HepG2 (cell line): ENCODE data around the gene ZNF670. TPM values are rescaled to one million over a fixed set of nuclear protein-coding genes. Genes with fewer than 3 reads are reported as not detected.
A peak's percentile ranks its signal among the peaks of the same experiment; 100 is the strongest.

Experiments
- BRCA1 ChIP-seq: sonication (generic); formaldehyde crosslinking; IDR thresholded peaks from 2 replicates; pipeline ENCODE4 v1.4.0; 2020; ENCODE audit warnings: missing genetic modification reagents
- CHCHD3 ChIP-seq: sonication (generic); formaldehyde crosslinking; IDR thresholded peaks from 2 replicates; pipeline ENCODE4 v1.8.0; 2022; ENCODE audit warnings: mild to moderate bottlenecking, missing genetic modification reagents, moderate library complexity
- DMTF1 ChIP-seq: sonication (generic); formaldehyde crosslinking; IDR thresholded peaks from 2 replicates; pipeline ENCODE4 v1.4.0; 2020; ENCODE audit warnings: mild to moderate bottlenecking, missing genetic modification reagents
- GFI1 ChIP-seq: sonication (generic); formaldehyde crosslinking; IDR thresholded peaks from 2 replicates; pipeline ENCODE4 v1.5.0; 2020; ENCODE audit warnings: missing genetic modification reagents, mild to moderate bottlenecking, borderline replicate concordance
- MBD4 ChIP-seq: IDR thresholded peaks from 2 replicates; pipeline ENCODE4 v1.6.1; 2012; ENCODE audit warnings: low read length, inconsistent platforms, borderline replicate concordance
- NPAS2 ChIP-seq: sonication (generic); formaldehyde crosslinking; IDR thresholded peaks from 2 replicates; pipeline ENCODE4 v1.8.0; 2022; ENCODE audit warnings: mild to moderate bottlenecking, missing genetic modification reagents, borderline replicate concordance
- NR2F2 ChIP-seq: IDR thresholded peaks from 2 replicates; pipeline ENCODE4 v1.6.1; 2012; ENCODE audit warnings: low read depth, inconsistent platforms, borderline replicate concordance
- PHF21A ChIP-seq: sonication (generic); formaldehyde crosslinking; IDR thresholded peaks from 2 replicates; pipeline ENCODE4 v1.5.0; 2020; ENCODE audit warnings: mild to moderate bottlenecking, missing genetic modification reagents
- RARA ChIP-seq: IDR thresholded peaks from 2 replicates; pipeline ENCODE4 v1.6.1; 2016; ENCODE audit warnings: missing genetic modification reagents, missing compliant biosample characterization
- RARG ChIP-seq: sonication (generic); formaldehyde crosslinking; IDR thresholded peaks from 2 replicates; pipeline ENCODE4 v1.4.0; 2020; ENCODE audit warnings: low read depth, mild to moderate bottlenecking, missing genetic modification reagents
- RFXANK ChIP-seq: IDR thresholded peaks from 2 replicates; pipeline ENCODE4 v1.6.1; 2016
- SP140L ChIP-seq: sonication (generic); formaldehyde crosslinking; IDR thresholded peaks from 2 replicates; pipeline ENCODE4 v1.4.0; 2020; ENCODE audit warnings: missing genetic modification reagents, borderline replicate concordance
- TCF7L2 ChIP-seq: IDR thresholded peaks from 2 replicates; pipeline ENCODE4 v1.6.1; 2011; ENCODE audit warnings: mild to moderate bottlenecking, low read depth, low read length, moderate library complexity
- ZFX ChIP-seq: sonication (generic); formaldehyde crosslinking; IDR thresholded peaks from 2 replicates; pipeline ENCODE4 v1.4.0; 2020; ENCODE audit warnings: mild to moderate bottlenecking, low read depth, missing genetic modification reagents, moderate library complexity
- ZIK1 ChIP-seq: sonication (generic); formaldehyde crosslinking; IDR thresholded peaks from 2 replicates; pipeline ENCODE4 v1.5.0; 2020; ENCODE audit warnings: mild to moderate bottlenecking, low read depth, missing genetic modification reagents, borderline replicate concordance
- ZMAT3 ChIP-seq: sonication (generic); formaldehyde crosslinking; conservative IDR thresholded peaks from 2 replicates; pipeline ENCODE4 v1.7.0; 2021; ENCODE audit warnings: missing genetic modification reagents
- ZNF18 ChIP-seq: sonication (generic); formaldehyde crosslinking; IDR thresholded peaks from 2 replicates; pipeline ENCODE4 v1.8.0; 2022; ENCODE audit warnings: mild to moderate bottlenecking, missing genetic modification reagents; ENCODE audit not compliant: insufficient replicate concordance
- ZNF383 ChIP-seq: sonication (generic); formaldehyde crosslinking; IDR thresholded peaks from 2 replicates; pipeline ENCODE4 v1.4.0; 2020; ENCODE audit warnings: missing genetic modification reagents, mild to moderate bottlenecking, borderline replicate concordance
- ZNF572 ChIP-seq: sonication (generic); formaldehyde crosslinking; IDR thresholded peaks from 2 replicates; pipeline ENCODE4 v1.5.1; 2020; ENCODE audit warnings: mild to moderate bottlenecking, missing genetic modification reagents
- ZNF616 ChIP-seq: sonication (generic); formaldehyde crosslinking; IDR thresholded peaks from 2 replicates; pipeline ENCODE4 v1.5.0; 2020; ENCODE audit warnings: low read depth, mild to moderate bottlenecking, missing genetic modification reagents
- ZNF660 ChIP-seq: sonication (generic); formaldehyde crosslinking; IDR thresholded peaks from 2 replicates; pipeline ENCODE4 v1.5.1; 2020; ENCODE audit warnings: mild to moderate bottlenecking, low read depth, missing genetic modification reagents, borderline replicate concordance
- ZNF788 ChIP-seq: sonication (generic); formaldehyde crosslinking; IDR thresholded peaks from 2 replicates; pipeline ENCODE4 v1.5.0; 2020; ENCODE audit warnings: mild to moderate bottlenecking, missing genetic modification reagents, borderline replicate concordance
- ZZZ3 ChIP-seq: sonication (generic); formaldehyde crosslinking; IDR thresholded peaks from 2 replicates; pipeline ENCODE4 v1.4.0; 2020; ENCODE audit warnings: missing genetic modification reagents, mild to moderate bottlenecking, borderline replicate concordance
- polyA plus RNA-seq, 8 experiments: library from polyadenylated mRNA; depleted of rRNA in 3 of 8; stranded (reverse) in 7 of 8; unstranded in 1 of 8; fragments of >200 nt; fragmentation: Illumina TruSeq in 4 of 8; extraction: Trizol in 4 of 8; gene quantifications; 2 replicates each; pipeline versions ENCODE4 v1.2.1 to v1.2.3, GENCODE V29; 2011 to 2016; ENCODE audit warnings: low read depth in 4 of 8, missing spikeins in 1 of 8, mixed read lengths in 1 of 8; ENCODE audit not compliant: insufficient read depth in 1 of 8
- total RNA-seq, 5 experiments: library from RNA; depleted of rRNA; stranded (reverse); fragments of >200 nt; fragmentation: Illumina TruSeq; extraction: Trizol; gene quantifications; 2 replicates each; pipeline ENCODE4 v1.2.3, GENCODE V29; 2016; ENCODE audit warnings: low read depth in 1 of 5
- TF ChIP-seq, protein P1 (sequence below): IDR thresholded peaks from 2 replicates; pipeline ENCODE4 v1.6.1; 2016; ENCODE audit warnings: control low read depth
- TF ChIP-seq, protein P2 (sequence below): sonication (generic); formaldehyde crosslinking; IDR thresholded peaks from 2 replicates; pipeline ENCODE4 v1.8.1; 2023; ENCODE audit warnings: mild to moderate bottlenecking, missing genetic modification reagents

ZNF670 gene
- total and polyA plus RNA-seq, 2 of the 13 experiments (the other 11 are each of a cell fraction or from before 2014, with no cell fraction given) = 4.2 to 10.9 TPM

GRCh38 chr1:247111700-247112478 lies 33.3 kb upstream of the ZNF670 start (continued):
- TF ChIP-seq NR2F2 (no peak), TCF7L2 (no peak), SP140L (no peak), RARG (CRISPR knock-in tag) (no peak), ZNF660 (no peak), ZNF616 (CRISPR knock-in tag) (peak; percentile 75), ZFX (CRISPR knock-in tag) (peak; percentile 96), RFXANK (no peak), ZZZ3 (CRISPR knock-in tag) (peak; percentile 71; the same call in 1 of the 2 replicates), ZNF18 (CRISPR knock-in tag) (no peak), NPAS2 (CRISPR knock-in tag) (no peak), ZIK1 (CRISPR knock-in tag) (no peak; the same call in 1 of the 2 replicates), RARA (CRISPR knock-in tag) (peak; percentile 41; the same call in 1 of the 2 replicates), ZNF383 (no peak), ZMAT3 (peak; percentile 76; the same call in 1 of the 2 replicates), ZNF788 (CRISPR knock-in tag) (peak; percentile 69; the same call in 1 of the 2 replicates), MBD4 (no peak), DMTF1 (CRISPR knock-in tag) (no peak), CHCHD3 (no peak), BRCA1 (peak; percentile 50; the same call in 1 of the 2 replicates), ZNF572 (CRISPR knock-in tag) (no peak; the same call in 1 of the 2 replicates), GFI1 (CRISPR knock-in tag) (0 out of 2 replicates have a peak, but pooled peaks have one; percentile 12), PHF21A (CRISPR knock-in tag) (peak; percentile 74)
- TF ChIP-seq, protein P1, sequence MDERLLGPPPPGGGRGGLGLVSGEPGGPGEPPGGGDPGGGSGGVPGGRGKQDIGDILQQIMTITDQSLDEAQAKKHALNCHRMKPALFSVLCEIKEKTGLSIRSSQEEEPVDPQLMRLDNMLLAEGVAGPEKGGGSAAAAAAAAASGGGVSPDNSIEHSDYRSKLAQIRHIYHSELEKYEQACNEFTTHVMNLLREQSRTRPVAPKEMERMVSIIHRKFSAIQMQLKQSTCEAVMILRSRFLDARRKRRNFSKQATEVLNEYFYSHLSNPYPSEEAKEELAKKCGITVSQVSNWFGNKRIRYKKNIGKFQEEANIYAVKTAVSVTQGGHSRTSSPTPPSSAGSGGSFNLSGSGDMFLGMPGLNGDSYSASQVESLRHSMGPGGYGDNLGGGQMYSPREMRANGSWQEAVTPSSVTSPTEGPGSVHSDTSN (CRISPR knock-in tag) = no peak
- TF ChIP-seq, protein P2, sequence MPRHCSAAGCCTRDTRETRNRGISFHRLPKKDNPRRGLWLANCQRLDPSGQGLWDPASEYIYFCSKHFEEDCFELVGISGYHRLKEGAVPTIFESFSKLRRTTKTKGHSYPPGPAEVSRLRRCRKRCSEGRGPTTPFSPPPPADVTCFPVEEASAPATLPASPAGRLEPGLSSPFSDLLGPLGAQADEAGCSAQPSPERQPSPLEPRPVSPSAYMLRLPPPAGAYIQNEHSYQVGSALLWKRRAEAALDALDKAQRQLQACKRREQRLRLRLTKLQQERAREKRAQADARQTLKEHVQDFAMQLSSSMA = peak; percentile 77; the same call in 1 of the 2 replicates
